Measurements from ENCODE around the gene IFITM2. TPM values are rescaled to one million over a fixed set of nuclear protein-coding genes. Genes with fewer than 3 reads are reported as not detected.

Gene IFITM2
- total and polyA plus RNA-seq, 2 experiments from 2014 or later = 91.2 to 857 TPM

GRCh38 chr11:292211-293121, 15.2 kb upstream of the IFITM2 start:
- peaks cover 16% of the 10 kb centered on the region for H3K27me3 Mint-ChIP-seq (ENCODE audit: insufficient read depth, low read depth, poor library complexity)
- no peak overlapping the region for H3K4me3 Mint-ChIP-seq
- H3K27ac ChIP-seq (ENCODE audit: low read depth) = no peak overlapping the region
- H3K9me3 Mint-ChIP-seq = no peaks in the 10 kb centered on the region
- H3K36me3 Mint-ChIP-seq (ENCODE audit: low read depth) = peaks cover 11% of the 10 kb centered on the region; the same call in 2 of the 3 replicates
- H3K4me1 ChIP-seq (ENCODE audit: insufficient read depth) = no peaks in the 10 kb centered on the region; the same call in 1 of the 2 replicates
- DNase-seq (ENCODE audit: low spot score) (no peak), ATAC-seq (no peak)
- peaks cover 21% of the 10 kb centered on the region for H3K4me1 Mint-ChIP-seq
- H3K4me3 ChIP-seq = no peak overlapping the region
- peaks cover 13% of the 10 kb centered on the region for H3K27me3 ChIP-seq (ENCODE audit: insufficient read depth)
- H3K36me3 ChIP-seq (ENCODE audit: insufficient read depth) = no peaks in the 10 kb centered on the region
- H3K9me2 ChIP-seq (ENCODE audit: insufficient read depth) = no peaks in the 10 kb centered on the region
- H3K4me2 ChIP-seq = no peak overlapping the region
- H3K27ac Mint-ChIP-seq = no peak overlapping the region
- H3F3A ChIP-seq (replicated peaks; ENCODE audit: low read depth) = peaks cover 3% of the 10 kb centered on the region; the same call in 1 of the 2 replicates
- no peak overlapping the region for H2AFZ ChIP-seq
- TF ChIP-seq NANOG (IDR thresholded peaks at IDR 0.05; ENCODE audit: borderline replicate concordance) (no peak), CTCF (conservative IDR thresholded peaks at IDR 0.05; ENCODE audit: low read depth in 2 of 2) (no peak), ZNF114 (CRISPR knock-in tag; IDR thresholded peaks at IDR 0.05) (no peak), REST (IDR thresholded peaks at IDR 0.05; ENCODE audit: unreplicated experiment) (no peak), ZNF462 (CRISPR knock-in tag; IDR thresholded peaks at IDR 0.05) (no peak), ZNF331 (CRISPR knock-in tag; IDR thresholded peaks at IDR 0.05; ENCODE audit: low read depth) (no peak), STAT1 (IDR thresholded peaks at IDR 0.05; ENCODE audit: unreplicated experiment) (no peak), JUNB (IDR thresholded peaks at IDR 0.05; ENCODE audit: unreplicated experiment) (no peak), CREB1 (CRISPR knock-in tag; IDR thresholded peaks at IDR 0.05; ENCODE audit: low read depth) (no peak), POLR2AphosphoS5 (IDR thresholded peaks at IDR 0.05; ENCODE audit: low read depth) (no peak), EZH2phosphoT487 (IDR thresholded peaks at IDR 0.05; ENCODE audit: unreplicated experiment) (no peak), EZH2 (IDR thresholded peaks at IDR 0.05; ENCODE audit: low read depth, unreplicated experiment) (no peak), ETS1 (IDR thresholded peaks at IDR 0.05) (no peak)
- H4K20me1 ChIP-seq (replicated peaks; ENCODE audit: insufficient read depth) = no peaks in the 10 kb centered on the region
- H3K79me2 ChIP-seq (replicated peaks; ENCODE audit: insufficient read depth) = no peaks in the 10 kb centered on the region
